Measurements from ENCODE around the gene TRIM47. TPM values are rescaled to one million over a fixed set of nuclear protein-coding genes. Genes with fewer than 3 reads are reported as not detected.

TRIM47 gene
- total and polyA plus RNA-seq, 2 of the 13 experiments (the other 11 are each of a cell fraction or from before 2014, with no cell fraction given): 33.5 to 82.0 TPM

DNA sequence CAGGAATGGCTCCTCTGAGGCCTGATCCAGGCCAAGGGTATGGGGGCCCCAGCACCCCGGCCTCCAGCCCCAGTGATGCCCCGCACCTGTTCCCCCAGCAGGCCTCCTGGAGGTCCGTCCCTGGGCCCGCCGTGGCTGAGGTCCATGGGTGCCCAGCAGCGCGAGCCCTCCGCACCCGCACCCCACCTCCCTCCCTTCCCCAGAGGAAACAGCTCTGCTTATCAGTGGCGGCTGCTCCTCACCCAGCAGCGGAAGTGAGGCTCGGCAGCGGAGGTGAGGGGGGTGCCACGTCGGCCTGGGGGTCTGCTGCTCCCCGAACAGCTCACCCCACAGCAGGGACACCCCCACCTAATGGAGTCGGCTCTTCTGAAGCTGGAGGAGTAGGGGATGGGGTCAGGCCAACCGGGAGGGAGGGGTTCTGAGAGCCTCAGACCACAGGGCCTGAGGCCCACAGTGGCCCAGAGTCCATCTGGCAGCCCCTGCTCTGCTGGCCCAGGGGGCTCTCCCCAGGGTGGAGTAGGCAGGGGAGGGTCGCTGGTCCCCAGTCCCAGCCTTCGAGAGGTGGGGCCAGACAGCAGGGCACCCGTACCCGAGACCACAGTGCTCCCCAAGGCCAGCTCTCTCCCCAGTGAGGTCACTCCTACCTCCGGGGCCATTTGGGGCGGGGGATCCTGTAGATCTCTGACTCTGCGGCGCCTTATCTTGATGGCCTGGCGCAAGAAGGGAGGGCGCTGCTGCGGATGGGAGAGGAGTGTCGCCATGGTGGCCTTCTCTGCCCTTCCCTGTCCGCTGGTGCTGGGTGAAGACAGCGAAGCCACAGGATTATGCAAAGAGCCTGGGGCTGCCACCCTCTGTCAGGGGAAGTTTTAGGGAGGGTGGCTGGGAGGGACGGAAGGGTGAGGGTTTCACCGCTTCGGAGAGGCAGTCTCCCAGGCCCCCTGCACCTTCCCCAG lies 34.5 kb downstream of the TRIM47 start, which contains the start of gene UNC13D (continued):
- TF ChIP-seq, protein P1, sequence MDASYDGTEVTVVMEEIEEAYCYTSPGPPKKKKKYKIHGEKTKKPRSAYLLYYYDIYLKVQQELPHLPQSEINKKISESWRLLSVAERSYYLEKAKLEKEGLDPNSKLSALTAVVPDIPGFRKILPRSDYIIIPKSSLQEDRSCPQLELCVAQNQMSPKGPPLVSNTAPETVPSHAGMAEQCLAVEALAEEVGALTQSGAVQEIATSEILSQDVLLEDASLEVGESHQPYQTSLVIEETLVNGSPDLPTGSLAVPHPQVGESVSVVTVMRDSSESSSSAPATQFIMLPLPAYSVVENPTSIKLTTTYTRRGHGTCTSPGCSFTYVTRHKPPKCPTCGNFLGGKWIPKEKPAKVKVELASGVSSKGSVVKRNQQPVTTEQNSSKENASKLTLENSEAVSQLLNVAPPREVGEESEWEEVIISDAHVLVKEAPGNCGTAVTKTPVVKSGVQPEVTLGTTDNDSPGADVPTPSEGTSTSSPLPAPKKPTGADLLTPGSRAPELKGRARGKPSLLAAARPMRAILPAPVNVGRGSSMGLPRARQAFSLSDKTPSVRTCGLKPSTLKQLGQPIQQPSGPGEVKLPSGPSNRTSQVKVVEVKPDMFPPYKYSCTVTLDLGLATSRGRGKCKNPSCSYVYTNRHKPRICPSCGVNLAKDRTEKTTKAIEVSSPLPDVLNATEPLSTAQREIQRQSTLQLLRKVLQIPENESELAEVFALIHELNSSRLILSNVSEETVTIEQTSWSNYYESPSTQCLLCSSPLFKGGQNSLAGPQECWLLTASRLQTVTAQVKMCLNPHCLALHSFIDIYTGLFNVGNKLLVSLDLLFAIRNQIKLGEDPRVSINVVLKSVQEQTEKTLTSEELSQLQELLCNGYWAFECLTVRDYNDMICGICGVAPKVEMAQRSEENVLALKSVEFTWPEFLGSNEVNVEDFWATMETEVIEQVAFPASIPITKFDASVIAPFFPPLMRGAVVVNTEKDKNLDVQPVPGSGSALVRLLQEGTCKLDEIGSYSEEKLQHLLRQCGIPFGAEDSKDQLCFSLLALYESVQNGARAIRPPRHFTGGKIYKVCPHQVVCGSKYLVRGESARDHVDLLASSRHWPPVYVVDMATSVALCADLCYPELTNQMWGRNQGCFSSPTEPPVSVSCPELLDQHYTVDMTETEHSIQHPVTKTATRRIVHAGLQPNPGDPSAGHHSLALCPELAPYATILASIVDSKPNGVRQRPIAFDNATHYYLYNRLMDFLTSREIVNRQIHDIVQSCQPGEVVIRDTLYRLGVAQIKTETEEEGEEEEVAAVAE (CRISPR knock-in tag; IDR thresholded peaks at IDR 0.05; ENCODE audit: borderline replicate concordance): 0 out of 2 replicates have a peak, but pooled peaks have one; percentile 39
- TF ChIP-seq ZZZ3 (CRISPR knock-in tag; IDR thresholded peaks at IDR 0.05; ENCODE audit: borderline replicate concordance) (no peak), SOX6 (IDR thresholded peaks at IDR 0.05) (no peak), SOX6 (CRISPR knock-in tag; IDR thresholded peaks at IDR 0.05) (no peak), KMT2B (CRISPR knock-in tag; IDR thresholded peaks at IDR 0.05) (0 out of 2 replicates have a peak, but pooled peaks have one; percentile 16), FOSL1 (CRISPR knock-in tag; IDR thresholded peaks at IDR 0.05; ENCODE audit: borderline replicate concordance) (no peak), CAMTA2 (CRISPR knock-in tag; IDR thresholded peaks at IDR 0.05; ENCODE audit: borderline replicate concordance) (peak; percentile 17; the same call in 1 of the 2 replicates), DNMT1 (CRISPR knock-in tag; IDR thresholded peaks at IDR 0.05) (no peak; the same call in 1 of the 2 replicates), FOXO1 (CRISPR knock-in tag; IDR thresholded peaks at IDR 0.05) (peak; percentile 33; the same call in 1 of the 2 replicates), CC2D1A (CRISPR knock-in tag; IDR thresholded peaks at IDR 0.05) (0 out of 2 replicates have a peak, but pooled peaks have one; percentile 45), ZSCAN20 (CRISPR knock-in tag; IDR thresholded peaks at IDR 0.05; ENCODE audit: borderline replicate concordance) (peak; percentile 68; the same call in 1 of the 2 replicates), HES4 (CRISPR knock-in tag; IDR thresholded peaks at IDR 0.05; ENCODE audit: borderline replicate concordance) (peak; percentile 13; the same call in 1 of the 2 replicates), ZNF124 (CRISPR knock-in tag; IDR thresholded peaks at IDR 0.05) (peak; percentile 18; the same call in 1 of the 2 replicates), FOSL2 (CRISPR knock-in tag; IDR thresholded peaks at IDR 0.05) (no peak), ZNF296 (CRISPR knock-in tag; conservative IDR thresholded peaks at IDR 0.05) (no peak)
- TF ChIP-seq, protein P2, sequence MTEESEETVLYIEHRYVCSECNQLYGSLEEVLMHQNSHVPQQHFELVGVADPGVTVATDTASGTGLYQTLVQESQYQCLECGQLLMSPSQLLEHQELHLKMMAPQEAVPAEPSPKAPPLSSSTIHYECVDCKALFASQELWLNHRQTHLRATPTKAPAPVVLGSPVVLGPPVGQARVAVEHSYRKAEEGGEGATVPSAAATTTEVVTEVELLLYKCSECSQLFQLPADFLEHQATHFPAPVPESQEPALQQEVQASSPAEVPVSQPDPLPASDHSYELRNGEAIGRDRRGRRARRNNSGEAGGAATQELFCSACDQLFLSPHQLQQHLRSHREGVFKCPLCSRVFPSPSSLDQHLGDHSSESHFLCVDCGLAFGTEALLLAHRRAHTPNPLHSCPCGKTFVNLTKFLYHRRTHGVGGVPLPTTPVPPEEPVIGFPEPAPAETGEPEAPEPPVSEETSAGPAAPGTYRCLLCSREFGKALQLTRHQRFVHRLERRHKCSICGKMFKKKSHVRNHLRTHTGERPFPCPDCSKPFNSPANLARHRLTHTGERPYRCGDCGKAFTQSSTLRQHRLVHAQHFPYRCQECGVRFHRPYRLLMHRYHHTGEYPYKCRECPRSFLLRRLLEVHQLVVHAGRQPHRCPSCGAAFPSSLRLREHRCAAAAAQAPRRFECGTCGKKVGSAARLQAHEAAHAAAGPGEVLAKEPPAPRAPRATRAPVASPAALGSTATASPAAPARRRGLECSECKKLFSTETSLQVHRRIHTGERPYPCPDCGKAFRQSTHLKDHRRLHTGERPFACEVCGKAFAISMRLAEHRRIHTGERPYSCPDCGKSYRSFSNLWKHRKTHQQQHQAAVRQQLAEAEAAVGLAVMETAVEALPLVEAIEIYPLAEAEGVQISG (CRISPR knock-in tag; IDR thresholded peaks at IDR 0.05): peak; percentile 28; the same call in 1 of the 2 replicates
- TF ChIP-seq, protein P3, sequence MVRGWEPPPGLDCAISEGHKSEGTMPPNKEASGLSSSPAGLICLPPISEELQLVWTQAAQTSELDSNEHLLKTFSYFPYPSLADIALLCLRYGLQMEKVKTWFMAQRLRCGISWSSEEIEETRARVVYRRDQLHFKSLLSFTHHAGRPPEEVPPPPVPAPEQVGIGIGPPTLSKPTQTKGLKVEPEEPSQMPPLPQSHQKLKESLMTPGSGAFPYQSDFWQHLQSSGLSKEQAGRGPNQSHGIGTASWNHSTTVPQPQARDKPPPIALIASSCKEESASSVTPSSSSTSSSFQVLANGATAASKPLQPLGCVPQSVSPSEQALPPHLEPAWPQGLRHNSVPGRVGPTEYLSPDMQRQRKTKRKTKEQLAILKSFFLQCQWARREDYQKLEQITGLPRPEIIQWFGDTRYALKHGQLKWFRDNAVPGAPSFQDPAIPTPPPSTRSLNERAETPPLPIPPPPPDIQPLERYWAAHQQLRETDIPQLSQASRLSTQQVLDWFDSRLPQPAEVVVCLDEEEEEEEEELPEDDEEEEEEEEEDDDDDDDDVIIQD (CRISPR knock-in tag; IDR thresholded peaks at IDR 0.05; ENCODE audit: low read depth): no peak
- TF ChIP-seq, protein P4, sequence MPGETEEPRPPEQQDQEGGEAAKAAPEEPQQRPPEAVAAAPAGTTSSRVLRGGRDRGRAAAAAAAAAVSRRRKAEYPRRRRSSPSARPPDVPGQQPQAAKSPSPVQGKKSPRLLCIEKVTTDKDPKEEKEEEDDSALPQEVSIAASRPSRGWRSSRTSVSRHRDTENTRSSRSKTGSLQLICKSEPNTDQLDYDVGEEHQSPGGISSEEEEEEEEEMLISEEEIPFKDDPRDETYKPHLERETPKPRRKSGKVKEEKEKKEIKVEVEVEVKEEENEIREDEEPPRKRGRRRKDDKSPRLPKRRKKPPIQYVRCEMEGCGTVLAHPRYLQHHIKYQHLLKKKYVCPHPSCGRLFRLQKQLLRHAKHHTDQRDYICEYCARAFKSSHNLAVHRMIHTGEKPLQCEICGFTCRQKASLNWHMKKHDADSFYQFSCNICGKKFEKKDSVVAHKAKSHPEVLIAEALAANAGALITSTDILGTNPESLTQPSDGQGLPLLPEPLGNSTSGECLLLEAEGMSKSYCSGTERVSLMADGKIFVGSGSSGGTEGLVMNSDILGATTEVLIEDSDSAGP (CRISPR knock-in tag; IDR thresholded peaks at IDR 0.05; ENCODE audit: borderline replicate concordance): peak; percentile 60; the same call in 1 of the 2 replicates

Measured in HepG2 (cell line).